CD14-positive monocyte (primary cell): ENCODE measurements around the gene CRABP2. TPM values are rescaled to one million over a fixed set of nuclear protein-coding genes. Genes with fewer than 3 reads are reported as not detected.

Experiments
- DNase-seq, 3 donors: peaks; one replicate each; pipeline ENCODE4 v3.0.0-alpha.2; 2011 to 2022
- H2AFZ ChIP-seq: 2 replicates; pipeline ENCODE4 v1.6.0; 2012; ENCODE audit warnings: mild to moderate bottlenecking, low read depth, low read length, inconsistent platforms; ENCODE audit not compliant: insufficient read depth, poor library complexity, severe bottlenecking
- H3K27ac ChIP-seq, 2 donors: 1 replicate in 1 of 2; 2 replicates in 1 of 2; pipeline ENCODE4 v1.5.1; 2012 to 2013; ENCODE audit warnings: low read length in 2 of 2, control low read depth in 1 of 2, inconsistent platforms in 1 of 2, low read depth in 1 of 2, mild to moderate bottlenecking in 1 of 2
- H3K27me3 ChIP-seq, 2 donors: one replicate each; pipeline versions ENCODE4 v1.6.0 to v1.6.1; 2011 to 2013; ENCODE audit warnings: low read length in 2 of 2; ENCODE audit not compliant: control insufficient read depth in 2 of 2, insufficient read depth in 2 of 2
- H3K36me3 ChIP-seq, 2 donors: replicated peaks in 1 of 2; 1 replicate in 1 of 2; 2 replicates in 1 of 2; pipeline versions ENCODE4 v1.5.1 to v1.6.1; 2012 to 2013; ENCODE audit warnings: low read length in 2 of 2, control low read depth in 1 of 2, inconsistent platforms in 1 of 2, mild to moderate bottlenecking in 1 of 2; ENCODE audit not compliant: insufficient read depth in 2 of 2, control insufficient read depth in 1 of 2
- H3K4me1 ChIP-seq, 2 donors: 1 replicate in 1 of 2; 2 replicates in 1 of 2; pipeline versions ENCODE4 v1.5.1 to v1.6.1; 2012 to 2013; ENCODE audit warnings: low read length in 2 of 2, control low read depth in 1 of 2, inconsistent platforms in 1 of 2, mild to moderate bottlenecking in 1 of 2, moderate library complexity in 1 of 2; ENCODE audit not compliant: insufficient read depth in 2 of 2, control insufficient read depth in 1 of 2
- H3K4me2 ChIP-seq: replicated peaks from 2 replicates; pipeline ENCODE3; 2012; ENCODE audit warnings: low read length, moderate library complexity, mild to moderate bottlenecking; ENCODE audit not compliant: poor library complexity, severe bottlenecking; ENCODE audit errors: extremely low read depth
- H3K4me3 ChIP-seq, 3 experiments: fragments of 200-600 bp in 1 of 3; sonication (generic) in 1 of 3; replicated peaks in 1 of 3; 1 replicate in 2 of 3; 2 replicates in 1 of 3; pipeline ENCODE4 v1.5.1; 2011 to 2013; ENCODE audit warnings: low read length in 3 of 3, mild to moderate bottlenecking in 3 of 3, control low read depth in 2 of 3, low read depth in 2 of 3, inconsistent platforms in 1 of 3, moderate library complexity in 1 of 3
- H3K79me2 ChIP-seq: 2 replicates; pipeline ENCODE4 v1.6.0; 2012; ENCODE audit warnings: mild to moderate bottlenecking, control low read depth, inconsistent platforms, low read length, moderate library complexity; ENCODE audit not compliant: insufficient read depth
- H3K9ac ChIP-seq: 2 replicates; pipeline ENCODE4 v1.6.0; 2017; ENCODE audit warnings: low read length, mild to moderate bottlenecking; ENCODE audit not compliant: insufficient read depth, poor library complexity, severe bottlenecking
- H3K9me3 ChIP-seq, 2 donors: replicated peaks in 1 of 2; 1 replicate in 1 of 2; 2 replicates in 1 of 2; pipeline versions ENCODE4 v1.5.1 to v1.6.1; 2012 to 2013; ENCODE audit warnings: low read length in 2 of 2, control low read depth in 1 of 2; ENCODE audit not compliant: control insufficient read depth in 1 of 2, insufficient read depth in 1 of 2
- H4K20me1 ChIP-seq: 2 replicates; pipeline ENCODE4 v1.6.0; 2012; ENCODE audit warnings: mild to moderate bottlenecking, low read length, control low read depth, moderate library complexity; ENCODE audit not compliant: insufficient read depth
- H3K27ac Mint-ChIP-seq, 7 donors: one replicate each; pipeline ENCODE4 v1.8.0; 2020; ENCODE audit warnings: mild to moderate bottlenecking in 7 of 7, mixed read lengths in 7 of 7, moderate library complexity in 6 of 7, inconsistent platforms in 2 of 7
- H3K27me3 Mint-ChIP-seq, 3 donors: one replicate each; pipeline ENCODE4 v1.8.0; 2021 to 2022; ENCODE audit warnings: low read depth in 3 of 3, mild to moderate bottlenecking in 3 of 3, mixed read lengths in 3 of 3, moderate library complexity in 3 of 3, inconsistent platforms in 1 of 3
- H3K36me3 Mint-ChIP-seq, 2 donors: one replicate each; pipeline ENCODE4 v1.8.0; 2020; ENCODE audit warnings: mixed read lengths in 2 of 2, inconsistent platforms in 1 of 2, mild to moderate bottlenecking in 1 of 2
- H3K4me1 Mint-ChIP-seq: one replicate; pipeline ENCODE4 v1.8.0; 2020; ENCODE audit warnings: mild to moderate bottlenecking, mixed read lengths
- H3K4me3 Mint-ChIP-seq, 2 donors: one replicate each; pipeline ENCODE4 v1.8.0; 2020; ENCODE audit warnings: mild to moderate bottlenecking in 2 of 2, mixed read lengths in 2 of 2, moderate library complexity in 1 of 2
- H3K9me3 Mint-ChIP-seq, 7 donors: one replicate each; pipeline ENCODE4 v1.8.0; 2020 to 2022; ENCODE audit warnings: mixed read lengths in 7 of 7, mild to moderate bottlenecking in 6 of 7, moderate library complexity in 6 of 7, inconsistent platforms in 2 of 7
- WGBS: methylation state at CpG from one replicate; pipeline ENCODE4 v1.1.5; 2013; ENCODE audit warnings: missing lambda C conversion rate; ENCODE audit not compliant: insufficient coverage; 5-methylcytosine and 5-hydroxymethylcytosine counted together
- intact Hi-C, 2 donors: fragments of 100-400 bp; cut with micrococcal nuclease; formaldehyde crosslinking; loops; one replicate each; pipeline versions ENCODE4 v1.15.0 to v1.15.1; 2023
- polyA plus RNA-seq, 3 donors: library from polyadenylated mRNA; depleted of rRNA in 1 of 3; unstranded in 2 of 3; stranded (reverse) in 1 of 3; fragments of 300-500 nt in 2 of 3; fragments of >200 nt in 1 of 3; fragmentation: Illumina TruSeq in 2 of 3; gene quantifications; 1 replicate in 2 of 3; 2 replicates in 1 of 3; pipeline ENCODE4 v1.2.3, GENCODE V29; 2012 to 2021
- TF ChIP-seq, protein P1 (sequence below): fragments of 200-600 bp; IDR thresholded peaks from one replicate; pipeline ENCODE4 v1.8.0; 2022; ENCODE audit warnings: antibody characterized with exemption, mild to moderate bottlenecking

CRABP2 gene
- polyA plus RNA-seq, 3 donors, result 0.23 to 1.8 TPM; not detected in 1

DNA sequence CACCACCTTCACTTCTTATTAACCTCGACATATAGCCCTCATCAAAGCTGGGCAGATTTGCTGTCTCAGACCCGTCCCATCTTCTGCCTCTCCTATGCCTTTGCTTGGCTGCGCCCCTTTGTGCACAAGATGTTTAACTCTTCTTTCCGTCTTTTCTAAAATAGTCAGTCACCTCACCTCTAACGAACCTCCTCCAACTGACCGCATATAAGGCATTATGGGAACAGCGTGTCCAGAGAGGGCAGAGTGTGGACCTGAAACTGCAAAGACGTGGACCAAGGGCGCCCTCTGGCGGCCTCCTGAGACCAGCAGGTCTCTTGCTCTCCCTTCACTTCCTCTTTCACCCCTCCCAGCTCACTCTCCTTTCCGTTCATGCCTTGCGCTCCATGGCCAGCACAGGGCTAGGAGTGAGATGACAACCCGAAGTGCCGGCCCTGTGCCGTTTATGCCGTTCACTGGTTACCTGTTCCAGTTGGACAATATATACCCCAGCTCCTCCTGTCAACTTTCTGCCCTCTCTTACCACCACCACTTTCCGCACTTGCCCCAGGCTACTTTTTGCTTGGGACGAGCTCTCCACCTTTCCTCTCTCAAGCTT is 20.4 kb upstream of the CRABP2 start:
- peaks cover 35 to 45% of the 10 kb centered on the region in 2 donors for H3K36me3 ChIP-seq
- peak overlapping the region; percentile 11 to 98 for H3K27ac ChIP-seq
- peak overlapping the region; percentile 93 for H3K4me2 ChIP-seq
- TF ChIP-seq, protein P1, sequence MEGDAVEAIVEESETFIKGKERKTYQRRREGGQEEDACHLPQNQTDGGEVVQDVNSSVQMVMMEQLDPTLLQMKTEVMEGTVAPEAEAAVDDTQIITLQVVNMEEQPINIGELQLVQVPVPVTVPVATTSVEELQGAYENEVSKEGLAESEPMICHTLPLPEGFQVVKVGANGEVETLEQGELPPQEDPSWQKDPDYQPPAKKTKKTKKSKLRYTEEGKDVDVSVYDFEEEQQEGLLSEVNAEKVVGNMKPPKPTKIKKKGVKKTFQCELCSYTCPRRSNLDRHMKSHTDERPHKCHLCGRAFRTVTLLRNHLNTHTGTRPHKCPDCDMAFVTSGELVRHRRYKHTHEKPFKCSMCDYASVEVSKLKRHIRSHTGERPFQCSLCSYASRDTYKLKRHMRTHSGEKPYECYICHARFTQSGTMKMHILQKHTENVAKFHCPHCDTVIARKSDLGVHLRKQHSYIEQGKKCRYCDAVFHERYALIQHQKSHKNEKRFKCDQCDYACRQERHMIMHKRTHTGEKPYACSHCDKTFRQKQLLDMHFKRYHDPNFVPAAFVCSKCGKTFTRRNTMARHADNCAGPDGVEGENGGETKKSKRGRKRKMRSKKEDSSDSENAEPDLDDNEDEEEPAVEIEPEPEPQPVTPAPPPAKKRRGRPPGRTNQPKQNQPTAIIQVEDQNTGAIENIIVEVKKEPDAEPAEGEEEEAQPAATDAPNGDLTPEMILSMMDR, result peak; percentile 75
- no peak overlapping the region for H3K27ac Mint-ChIP-seq
- H3K4me3 ChIP-seq, result peak overlapping the region; percentile 9 to 89 (median 20)
- H2AFZ ChIP-seq, result no peak overlapping the region
- peaks cover 38 to 45% of the 10 kb centered on the region in 2 donors for H3K4me1 ChIP-seq
- intact Hi-C loops, result loop anchor here (2.0 to 10.0 kb wide), 5 partner anchors 37 to 221 kb away; partner anchors contain the start of gene MEF2D (in 1 of the 2)
- no peaks in the 10 kb centered on the region for H3K9me3 Mint-ChIP-seq
- peaks cover 77% of the 10 kb centered on the region for H3K79me2 ChIP-seq
- peak overlapping the region; percentile 1 for H3K9ac ChIP-seq
- no peaks in the 10 kb centered on the region for H3K9me3 ChIP-seq
- peak; percentile 87 to 91 (median 90) for DNase-seq
- WGBS, result 22% methylated on average over 18 of the region's 18 CpGs
- peaks cover 0 to 2% (median 0%) of the 10 kb centered on the region in 3 donors for H3K27me3 Mint-ChIP-seq
- no peaks in the 10 kb centered on the region for H3K27me3 ChIP-seq
- H3K4me3 Mint-ChIP-seq, result no peak overlapping the region
- H3K36me3 Mint-ChIP-seq, result peaks cover 18 to 36% of the 10 kb centered on the region in 2 donors
- peaks cover 16% of the 10 kb centered on the region for H3K4me1 Mint-ChIP-seq
- peaks cover 62% of the 10 kb centered on the region for H4K20me1 ChIP-seq

DNA sequence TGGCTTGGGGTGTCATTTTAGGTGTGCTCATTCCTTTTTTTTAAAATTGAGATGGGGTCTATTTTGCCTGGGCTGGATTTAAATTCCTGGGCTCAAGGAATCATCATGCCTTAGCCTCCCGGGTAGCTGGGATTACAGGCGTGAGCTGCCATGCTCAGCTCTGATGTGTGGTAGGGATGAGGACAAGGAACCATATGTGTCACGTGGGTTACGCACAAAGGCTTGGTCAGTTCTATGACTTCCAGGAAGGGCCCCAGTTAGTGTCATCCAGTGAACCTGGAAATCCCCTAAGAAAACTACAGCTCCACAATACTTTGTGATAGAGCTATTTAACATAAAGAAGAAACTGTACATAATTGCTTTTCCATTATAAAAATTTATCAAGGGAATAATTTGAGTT is 16.2 kb upstream of the CRABP2 start:
- DNase-seq, result no peak
- H3K4me1 Mint-ChIP-seq, result peaks cover 6% of the 10 kb centered on the region
- Histone ChIP-seq H3K9ac (no peak overlapping the region), H4K20me1 (peaks cover 65% of the 10 kb centered on the region), H3K36me3 (peaks cover 39 to 62% of the 10 kb centered on the region in 2 donors), H3K4me3 (no peak overlapping the region), H2AFZ (no peak overlapping the region), H3K27ac (no peak overlapping the region), H3K4me2 (no peak overlapping the region), H3K27me3 (no peaks in the 10 kb centered on the region), H3K4me1 (peaks cover 16 to 18% of the 10 kb centered on the region in 2 donors), H3K79me2 (peaks cover 41% of the 10 kb centered on the region), H3K9me3 (no peaks in the 10 kb centered on the region)
- TF ChIP-seq, protein P1, result no peak
- H3K36me3 Mint-ChIP-seq, result peaks cover 45 to 51% of the 10 kb centered on the region in 2 donors
- H3K27ac Mint-ChIP-seq, result peak overlapping the region in 1 of 7 donors; percentile 35
- intact Hi-C loops, result loop anchor here (5.0 to 10.0 kb wide), 2 partner anchors 94 to 217 kb away; partner anchors contain the start of gene MEF2D (in 1 of the 2)
- H3K27me3 Mint-ChIP-seq, result peaks cover 0 to 2% (median 0%) of the 10 kb centered on the region in 3 donors
- no peak overlapping the region for H3K4me3 Mint-ChIP-seq
- no peaks in the 10 kb centered on the region for H3K9me3 Mint-ChIP-seq
- WGBS, result no CpG with 5 or more reads among the region's 4 CpGs
